Liver (tissue), 9 donors: ENCODE measurements around the gene GZMM. TPM values are rescaled to one million over a fixed set of nuclear protein-coding genes. Genes with fewer than 3 reads are reported as not detected.

Source experiments
- DNase-seq: peaks from one replicate; pipeline ENCODE4 v3.0.0-alpha.2; 2017; ENCODE audit warnings: low spot score
- H3K27ac ChIP-seq, 2 donors: one replicate each; pipeline ENCODE4 v1.7.0; 2013; ENCODE audit warnings: inconsistent platforms in 2 of 2, low read length in 2 of 2, control low read depth in 1 of 2, low read depth in 1 of 2, mild to moderate bottlenecking in 1 of 2
- H3K27me3 ChIP-seq, 4 donors: one replicate each; pipeline versions ENCODE4 v1.6.1 to v1.7.0; 2013; ENCODE audit warnings: low read length in 3 of 4, inconsistent platforms in 1 of 4, mild to moderate bottlenecking in 1 of 4, moderate library complexity in 1 of 4; ENCODE audit not compliant: control insufficient read depth in 4 of 4, insufficient read depth in 4 of 4
- H3K36me3 ChIP-seq, 4 donors: one replicate each; pipeline versions ENCODE4 v1.6.1 to v1.7.0; 2013; ENCODE audit warnings: low read length in 3 of 4, mild to moderate bottlenecking in 3 of 4, low read depth in 1 of 4, moderate library complexity in 1 of 4; ENCODE audit not compliant: control insufficient read depth in 4 of 4, insufficient read depth in 3 of 4
- H3K4me1 ChIP-seq, 4 donors: one replicate each; pipeline versions ENCODE4 v1.6.1 to v1.7.0; 2013; ENCODE audit warnings: low read length in 3 of 4, mild to moderate bottlenecking in 3 of 4, moderate library complexity in 1 of 4; ENCODE audit not compliant: control insufficient read depth in 4 of 4, insufficient read depth in 4 of 4
- H3K4me3 ChIP-seq, 3 donors: one replicate each; pipeline versions ENCODE4 v1.6.1 to v1.7.0; 2013; ENCODE audit warnings: low read length in 3 of 3, control low read depth in 1 of 3, low read depth in 1 of 3, mild to moderate bottlenecking in 1 of 3
- H3K9ac ChIP-seq, 2 donors: one replicate each; pipeline ENCODE4 v1.7.0; 2013; ENCODE audit warnings: low read length in 2 of 2, mild to moderate bottlenecking in 2 of 2, moderate library complexity in 2 of 2, control low read depth in 1 of 2, low read depth in 1 of 2
- H3K9me3 ChIP-seq, 4 donors: one replicate each; pipeline versions ENCODE4 v1.6.1 to v1.7.0; 2013; ENCODE audit warnings: low read length in 3 of 4; ENCODE audit not compliant: control insufficient read depth in 4 of 4
- EGR1 ChIP-seq, 2 donors: IDR thresholded peaks; 2 replicates each; pipeline ENCODE4 v1.6.1; 2016 to 2018; ENCODE audit warnings: antibody characterized with exemption in 2 of 2, low read depth in 2 of 2
- FOXA1 ChIP-seq: IDR thresholded peaks from 2 replicates; pipeline ENCODE4 v1.6.1; 2016; ENCODE audit warnings: antibody characterized with exemption
- FOXA2 ChIP-seq: IDR thresholded peaks from 2 replicates; pipeline ENCODE4 v1.6.1; 2016; ENCODE audit warnings: antibody characterized with exemption
- GABPA ChIP-seq, 2 donors: IDR thresholded peaks in 1 of 2; conservative IDR thresholded peaks in 1 of 2; 2 replicates each; pipeline ENCODE4 v1.6.1; 2016; ENCODE audit warnings: antibody characterized with exemption in 2 of 2, mild to moderate bottlenecking in 1 of 2, moderate library complexity in 1 of 2
- HNF4A ChIP-seq, 2 donors: conservative IDR thresholded peaks; 2 replicates each; pipeline ENCODE4 v1.6.1; 2016; ENCODE audit warnings: antibody characterized with exemption in 2 of 2, mild to moderate bottlenecking in 2 of 2
- HNF4G ChIP-seq: IDR thresholded peaks from 2 replicates; pipeline ENCODE4 v1.6.1; 2016; ENCODE audit warnings: antibody characterized with exemption
- JUND ChIP-seq, 2 donors: IDR thresholded peaks; 2 replicates each; pipeline ENCODE4 v1.6.1; 2016; ENCODE audit warnings: antibody characterized with exemption in 2 of 2
- NR2F2 ChIP-seq: IDR thresholded peaks from 2 replicates; pipeline ENCODE4 v1.6.1; 2016; ENCODE audit warnings: antibody characterized with exemption
- RAD21 ChIP-seq, 2 donors: IDR thresholded peaks; 2 replicates each; pipeline ENCODE4 v1.6.1; 2016; ENCODE audit warnings: antibody characterized with exemption in 2 of 2, mild to moderate bottlenecking in 2 of 2
- RXRA ChIP-seq, 2 donors: IDR thresholded peaks; 2 replicates each; pipeline ENCODE4 v1.6.1; 2017 to 2018; ENCODE audit warnings: antibody characterized with exemption in 2 of 2, mild to moderate bottlenecking in 1 of 2
- SP1 ChIP-seq: IDR thresholded peaks from 2 replicates; pipeline ENCODE4 v1.6.1; 2018; ENCODE audit warnings: antibody characterized with exemption, mild to moderate bottlenecking
- TAF1 ChIP-seq: conservative IDR thresholded peaks from 2 replicates; pipeline ENCODE4 v1.6.1; 2016; ENCODE audit warnings: antibody characterized with exemption, mild to moderate bottlenecking
- YY1 ChIP-seq: IDR thresholded peaks from 2 replicates; pipeline ENCODE4 v1.6.1; 2016; ENCODE audit warnings: antibody characterized with exemption, mild to moderate bottlenecking
- WGBS: extraction: QIAGEN DNeasy Blood & Tissue Kit; methylation state at CpG from one replicate; pipeline ENCODE4 v1.1.7; 2013; 5-methylcytosine and 5-hydroxymethylcytosine counted together
- polyA plus RNA-seq, 2 donors: library from polyadenylated mRNA; stranded (reverse) in 1 of 2; unstranded in 1 of 2; fragments of 200-250 nt in 1 of 2; fragments of >200 nt in 1 of 2; fragmentation: Nextera tagmentation in 1 of 2; extraction: Ambion mirVana in 1 of 2; gene quantifications; one replicate each; pipeline versions ENCODE4 v1.2.1 to v1.2.3, GENCODE V29; 2013 to 2015
- total RNA-seq, 2 donors: library from RNA; depleted of rRNA; stranded (reverse); fragments of >200 nt; gene quantifications; one replicate each; pipeline ENCODE4 v1.2.3, GENCODE V29; 2014
- TF ChIP-seq, protein P1 (sequence below): IDR thresholded peaks from 2 replicates; pipeline ENCODE4 v1.6.1; 2016; ENCODE audit warnings: antibody characterized with exemption
- TF ChIP-seq, protein P2 (sequence below): fragments of 150-350 bp; IDR thresholded peaks from 2 replicates; pipeline ENCODE4 v1.5.1; 2017; ENCODE audit warnings: improper control_type of control experiment, low read depth, low read length; ENCODE audit not compliant: missing input control
- TF ChIP-seq, protein P3 (sequence below): IDR thresholded peaks from 2 replicates; pipeline ENCODE4 v1.6.1; 2016; ENCODE audit warnings: antibody characterized with exemption, mild to moderate bottlenecking
- TF ChIP-seq, protein P4 (sequence below): IDR thresholded peaks from 2 replicates; pipeline ENCODE4 v1.6.1; 2016; ENCODE audit warnings: antibody characterized with exemption
- TF ChIP-seq, protein P5 (sequence below): IDR thresholded peaks from 2 replicates; pipeline ENCODE4 v1.6.1; 2016; ENCODE audit warnings: antibody characterized with exemption
- donor health status: healthy.
- donor health status: healthy.
- donor health status: healthy.
- donor health status: healthy.
- donor health status: healthy.

GZMM gene
- total and polyA plus RNA-seq, 4 donors = 0.28 to 1.3 (median 1.1) TPM

DNA sequence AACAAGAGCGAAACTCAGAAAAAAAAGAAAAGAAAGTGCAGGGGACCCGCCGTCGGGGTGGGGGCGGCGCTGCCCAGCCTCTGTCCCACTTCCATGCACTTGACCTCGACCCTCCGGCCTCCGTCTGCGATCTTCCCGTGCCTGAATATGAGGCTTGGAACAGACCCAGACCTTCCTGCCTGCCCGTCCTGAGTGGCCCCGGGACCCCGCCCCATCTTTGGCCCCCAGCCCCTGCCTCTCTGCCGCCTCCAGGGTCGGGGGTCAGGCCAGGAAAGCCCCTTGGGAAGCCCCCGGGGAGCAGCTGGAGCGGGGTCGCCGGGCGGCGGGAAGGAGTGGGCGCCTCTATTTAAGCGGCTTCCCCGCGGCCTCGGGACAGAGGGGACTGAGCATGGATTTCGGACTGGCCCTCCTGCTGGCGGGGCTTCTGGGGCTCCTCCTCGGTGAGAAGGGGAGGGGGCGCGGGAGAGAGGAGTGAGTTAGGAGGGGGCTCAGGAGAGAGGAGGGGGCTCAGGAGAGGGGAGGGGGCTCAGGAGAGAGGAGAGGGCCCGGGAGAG lies 47.7 kb upstream of the GZMM start, which contains the start of gene MADCAM1:
Gene MADCAM1 (plus strand): TSS at position 375 of the 554 bp plus-strand sequence. CDS start 14 bp downstream, at position 389.
- Histone ChIP-seq H3K36me3 (no peaks in the 10 kb centered on the region), H3K4me1 (peaks cover 0 to 7% (median 4%) of the 10 kb centered on the region in 4 donors), H3K9me3 (no peaks in the 10 kb centered on the region), H3K4me3 (no peak within 1 kb of the TSS), H3K27me3 (peaks cover 0 to 5% (median 0%) of the 10 kb centered on the region in 4 donors), H3K27ac (no peak within 1 kb of the TSS), H3K9ac (no peak within 1 kb of the TSS)
- 10% methylated on average over 33 of the region's 33 CpGs for WGBS
- no peak for DNase-seq
- TF ChIP-seq HNF4A (conservative IDR thresholded peaks at IDR 0.05) = no peak
- no peak for TF ChIP-seq FOXA1
- no peak for TF ChIP-seq JUND (IDR thresholded peaks at IDR 0.05)
- no peak for TF ChIP-seq GABPA (IDR thresholded peaks at IDR 0.05 in 1 of 2, conservative IDR thresholded peaks at IDR 0.05 in 1 of 2)
- TF ChIP-seq, protein P1, sequence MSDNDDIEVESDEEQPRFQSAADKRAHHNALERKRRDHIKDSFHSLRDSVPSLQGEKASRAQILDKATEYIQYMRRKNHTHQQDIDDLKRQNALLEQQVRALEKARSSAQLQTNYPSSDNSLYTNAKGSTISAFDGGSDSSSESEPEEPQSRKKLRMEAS = no peak
- no peak for TF ChIP-seq NR2F2
- TF ChIP-seq SP1 = no peak
- no peak for TF ChIP-seq HNF4G
- TF ChIP-seq, protein P2, sequence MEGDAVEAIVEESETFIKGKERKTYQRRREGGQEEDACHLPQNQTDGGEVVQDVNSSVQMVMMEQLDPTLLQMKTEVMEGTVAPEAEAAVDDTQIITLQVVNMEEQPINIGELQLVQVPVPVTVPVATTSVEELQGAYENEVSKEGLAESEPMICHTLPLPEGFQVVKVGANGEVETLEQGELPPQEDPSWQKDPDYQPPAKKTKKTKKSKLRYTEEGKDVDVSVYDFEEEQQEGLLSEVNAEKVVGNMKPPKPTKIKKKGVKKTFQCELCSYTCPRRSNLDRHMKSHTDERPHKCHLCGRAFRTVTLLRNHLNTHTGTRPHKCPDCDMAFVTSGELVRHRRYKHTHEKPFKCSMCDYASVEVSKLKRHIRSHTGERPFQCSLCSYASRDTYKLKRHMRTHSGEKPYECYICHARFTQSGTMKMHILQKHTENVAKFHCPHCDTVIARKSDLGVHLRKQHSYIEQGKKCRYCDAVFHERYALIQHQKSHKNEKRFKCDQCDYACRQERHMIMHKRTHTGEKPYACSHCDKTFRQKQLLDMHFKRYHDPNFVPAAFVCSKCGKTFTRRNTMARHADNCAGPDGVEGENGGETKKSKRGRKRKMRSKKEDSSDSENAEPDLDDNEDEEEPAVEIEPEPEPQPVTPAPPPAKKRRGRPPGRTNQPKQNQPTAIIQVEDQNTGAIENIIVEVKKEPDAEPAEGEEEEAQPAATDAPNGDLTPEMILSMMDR = no peak
- TF ChIP-seq FOXA2 = no peak
- TF ChIP-seq RXRA (IDR thresholded peaks at IDR 0.05) = no peak
- TF ChIP-seq EGR1 (IDR thresholded peaks at IDR 0.05; ENCODE audit: low read depth in 2 of 2) = no peak

DNA sequence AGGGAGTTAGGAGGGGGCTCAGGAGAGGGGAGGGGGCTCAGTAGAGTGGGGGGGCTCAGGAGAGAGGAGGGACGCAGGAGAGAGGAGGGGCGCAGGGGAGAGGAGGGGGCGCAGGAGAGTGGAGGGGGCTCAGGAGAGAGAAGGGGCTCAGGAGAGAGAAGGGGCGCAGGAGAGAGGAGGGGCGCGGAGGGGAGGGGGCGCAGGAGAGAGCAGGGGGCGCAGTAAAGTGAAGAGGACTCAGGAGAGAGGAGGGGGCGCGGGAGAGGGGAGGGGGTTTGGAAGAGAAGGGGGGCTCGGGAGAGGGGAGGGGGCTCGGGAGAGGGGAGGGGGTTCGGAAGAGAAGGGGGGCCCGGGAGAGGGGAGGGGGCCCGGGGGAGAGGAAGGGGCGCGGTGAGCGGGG lies 46.9 kb upstream of the GZMM start:
- DNase-seq = no peak
- Histone ChIP-seq H3K4me3 (no peak overlapping the region), H3K9ac (no peak overlapping the region), H3K36me3 (no peaks in the 10 kb centered on the region), H3K4me1 (peaks cover 0 to 7% (median 4%) of the 10 kb centered on the region in 4 donors), H3K9me3 (no peaks in the 10 kb centered on the region), H3K27ac (no peak overlapping the region), H3K27me3 (peaks cover 0 to 5% (median 0%) of the 10 kb centered on the region in 4 donors)
- TF ChIP-seq TAF1 = no peak
- no peak for TF ChIP-seq HNF4A (conservative IDR thresholded peaks at IDR 0.05)
- TF ChIP-seq, protein P2 = no peak
- no peak for TF ChIP-seq HNF4G
- TF ChIP-seq FOXA2 = no peak
- TF ChIP-seq, protein P3, sequence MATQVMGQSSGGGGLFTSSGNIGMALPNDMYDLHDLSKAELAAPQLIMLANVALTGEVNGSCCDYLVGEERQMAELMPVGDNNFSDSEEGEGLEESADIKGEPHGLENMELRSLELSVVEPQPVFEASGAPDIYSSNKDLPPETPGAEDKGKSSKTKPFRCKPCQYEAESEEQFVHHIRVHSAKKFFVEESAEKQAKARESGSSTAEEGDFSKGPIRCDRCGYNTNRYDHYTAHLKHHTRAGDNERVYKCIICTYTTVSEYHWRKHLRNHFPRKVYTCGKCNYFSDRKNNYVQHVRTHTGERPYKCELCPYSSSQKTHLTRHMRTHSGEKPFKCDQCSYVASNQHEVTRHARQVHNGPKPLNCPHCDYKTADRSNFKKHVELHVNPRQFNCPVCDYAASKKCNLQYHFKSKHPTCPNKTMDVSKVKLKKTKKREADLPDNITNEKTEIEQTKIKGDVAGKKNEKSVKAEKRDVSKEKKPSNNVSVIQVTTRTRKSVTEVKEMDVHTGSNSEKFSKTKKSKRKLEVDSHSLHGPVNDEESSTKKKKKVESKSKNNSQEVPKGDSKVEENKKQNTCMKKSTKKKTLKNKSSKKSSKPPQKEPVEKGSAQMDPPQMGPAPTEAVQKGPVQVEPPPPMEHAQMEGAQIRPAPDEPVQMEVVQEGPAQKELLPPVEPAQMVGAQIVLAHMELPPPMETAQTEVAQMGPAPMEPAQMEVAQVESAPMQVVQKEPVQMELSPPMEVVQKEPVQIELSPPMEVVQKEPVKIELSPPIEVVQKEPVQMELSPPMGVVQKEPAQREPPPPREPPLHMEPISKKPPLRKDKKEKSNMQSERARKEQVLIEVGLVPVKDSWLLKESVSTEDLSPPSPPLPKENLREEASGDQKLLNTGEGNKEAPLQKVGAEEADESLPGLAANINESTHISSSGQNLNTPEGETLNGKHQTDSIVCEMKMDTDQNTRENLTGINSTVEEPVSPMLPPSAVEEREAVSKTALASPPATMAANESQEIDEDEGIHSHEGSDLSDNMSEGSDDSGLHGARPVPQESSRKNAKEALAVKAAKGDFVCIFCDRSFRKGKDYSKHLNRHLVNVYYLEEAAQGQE = no peak
- TF ChIP-seq RAD21 (IDR thresholded peaks at IDR 0.05) = no peak
- no peak for TF ChIP-seq GABPA (IDR thresholded peaks at IDR 0.05 in 1 of 2, conservative IDR thresholded peaks at IDR 0.05 in 1 of 2)
- TF ChIP-seq RXRA (IDR thresholded peaks at IDR 0.05) = no peak
- no peak for TF ChIP-seq YY1
- TF ChIP-seq EGR1 (IDR thresholded peaks at IDR 0.05; ENCODE audit: low read depth in 2 of 2) = no peak
- TF ChIP-seq, protein P4, sequence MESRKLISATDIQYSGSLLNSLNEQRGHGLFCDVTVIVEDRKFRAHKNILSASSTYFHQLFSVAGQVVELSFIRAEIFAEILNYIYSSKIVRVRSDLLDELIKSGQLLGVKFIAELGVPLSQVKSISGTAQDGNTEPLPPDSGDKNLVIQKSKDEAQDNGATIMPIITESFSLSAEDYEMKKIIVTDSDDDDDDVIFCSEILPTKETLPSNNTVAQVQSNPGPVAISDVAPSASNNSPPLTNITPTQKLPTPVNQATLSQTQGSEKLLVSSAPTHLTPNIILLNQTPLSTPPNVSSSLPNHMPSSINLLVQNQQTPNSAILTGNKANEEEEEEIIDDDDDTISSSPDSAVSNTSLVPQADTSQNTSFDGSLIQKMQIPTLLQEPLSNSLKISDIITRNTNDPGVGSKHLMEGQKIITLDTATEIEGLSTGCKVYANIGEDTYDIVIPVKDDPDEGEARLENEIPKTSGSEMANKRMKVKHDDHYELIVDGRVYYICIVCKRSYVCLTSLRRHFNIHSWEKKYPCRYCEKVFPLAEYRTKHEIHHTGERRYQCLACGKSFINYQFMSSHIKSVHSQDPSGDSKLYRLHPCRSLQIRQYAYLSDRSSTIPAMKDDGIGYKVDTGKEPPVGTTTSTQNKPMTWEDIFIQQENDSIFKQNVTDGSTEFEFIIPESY = no peak
- TF ChIP-seq FOXA1 = no peak
- TF ChIP-seq, protein P5, sequence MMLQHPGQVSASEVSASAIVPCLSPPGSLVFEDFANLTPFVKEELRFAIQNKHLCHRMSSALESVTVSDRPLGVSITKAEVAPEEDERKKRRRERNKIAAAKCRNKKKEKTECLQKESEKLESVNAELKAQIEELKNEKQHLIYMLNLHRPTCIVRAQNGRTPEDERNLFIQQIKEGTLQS = no peak
- TF ChIP-seq, protein P1 = no peak
- no peak for TF ChIP-seq NR2F2
- TF ChIP-seq JUND (IDR thresholded peaks at IDR 0.05) = no peak
- no peak for TF ChIP-seq SP1
- 8% methylated on average over 18 of the region's 18 CpGs for WGBS
